ENCODE measurements around the gene UMOD. TPM values are rescaled to one million over a fixed set of nuclear protein-coding genes. Genes with fewer than 3 reads are reported as not detected.

The UMOD gene
- polyA plus RNA-seq, 3 donors = 99.8 to 156 (median 152) TPM

- DNase-seq = peak; percentile 41
Measured at GRCh38 chr16:20380782-20381181, 28.3 kb upstream of the UMOD start.

GRCh38 chr16:20377181-20377580, 24.7 kb upstream of the UMOD start:
- no peak for DNase-seq

- DNase-seq = no peak
Measured at GRCh38 chr16:20372701-20373100, 20.2 kb upstream of the UMOD start.

GRCh38 chr16:20369452-20370054, 17.0 kb upstream of the UMOD start:
- DNase-seq = no peak

GRCh38 chr16:20364051-20364450, 11.5 kb upstream of the UMOD start:
- no peak for DNase-seq

- no peak for DNase-seq
Measured at GRCh38 chr16:20363191-20363590, 10.7 kb upstream of the UMOD start.

GRCh38 chr16:20359997-20360396, 7.5 kb upstream of the UMOD start:
- DNase-seq = no peak

- DNase-seq = no peak
Measured at GRCh38 chr16:20355114-20355782, 2.7 kb upstream of the UMOD start.

GRCh38 chr16:20353379-20353778, 864 bp upstream of the UMOD start:
- DNase-seq = no peak

- no peak for DNase-seq
Measured at GRCh38 chr16:20349615-20350014, 2.9 kb downstream of the UMOD start.

- peak; percentile 3 for DNase-seq
Measured at GRCh38 chr16:20348365-20349185, 3.9 kb downstream of the UMOD start.

- DNase-seq = no peak
Measured at GRCh38 chr16:20347666-20348364, 4.7 kb downstream of the UMOD start.

- no peak for DNase-seq
Measured at GRCh38 chr16:20344611-20345010, 7.9 kb downstream of the UMOD start.

- DNase-seq = no peak
Measured at GRCh38 chr16:20339744-20340143, 12.8 kb downstream of the UMOD start.

- DNase-seq = no peak
Measured at GRCh38 chr16:20336955-20337354, 15.6 kb downstream of the UMOD start.

GRCh38 chr16:20334396-20334795, 18.1 kb downstream of the UMOD start:
- DNase-seq = no peak

- no peak for DNase-seq
Measured at GRCh38 chr16:20333120-20333519, 19.4 kb downstream of the UMOD start.

- no peak for DNase-seq
Measured at GRCh38 chr16:20332411-20332810, 20.1 kb downstream of the UMOD start.

- DNase-seq = no peak
Measured at GRCh38 chr16:20331635-20332034, 20.9 kb downstream of the UMOD start.

GRCh38 chr16:20329392-20330138, 22.9 kb downstream of the UMOD start:
- no peak for DNase-seq

- no peak for DNase-seq
Measured at GRCh38 chr16:20327444-20328041, 25.0 kb downstream of the UMOD start, which contains the start of gene GP2. Gene GP2, minus strand, starts transcription at chr16:20327513. Its CDS starts 1,082 bp downstream, at chr16:20326431.

Measured in renal pelvis (tissue), 4 donors.